HepG2 (cell line): ENCODE measurements around the gene C12orf60. TPM values are rescaled to one million over a fixed set of nuclear protein-coding genes. Genes with fewer than 3 reads are reported as not detected.

ENCODE experiments used
- ATAC-seq: fragments of 200-7000 bp; cut with Tn5 transposase; 3 replicates; pipeline ENCODE4 v1.9.1; 2020; ENCODE audit warnings: mild to moderate bottlenecking, moderate library complexity
- BruUV-seq: library from RNA; stranded (reverse); fragments of 400-500 nt; replicated peaks from 2 replicates; lab custom pipeline; 2021; lab: Mats Ljungman, UMichigan
- CTCF ChIA-PET: fragments of 300-600 bp; formaldehyde crosslinking; extraction: SDS; loops from one replicate; lab custom pipeline; 2021; ENCODE audit warnings: low total read pairs, inconsistent platforms, low intra/inter-chr PET ratio; lab: Yijun Ruan, JAX
- POLR2A ChIA-PET: fragments of 350-600 bp; sonication (Branson Sonifier 250); formaldehyde crosslinking; loops from one replicate; lab custom pipeline; 2020; ENCODE audit warnings: antibody characterized with exemption, inconsistent platforms; lab: Yijun Ruan, JAX
- DNase-seq: peaks from one replicate; pipeline ENCODE4 v3.0.0-alpha.2; 2015; ENCODE audit warnings: low spot score
- FAIRE-seq: peaks from 3 replicates; lab custom pipeline; 2011; peaks lifted over from hg19 to GRCh38; lab: Jason Lieb, UNC
- H2AFZ ChIP-seq: one replicate; pipeline ENCODE4 v1.6.1; 2011; ENCODE audit warnings: low read length, inconsistent platforms
- H3K27ac ChIP-seq: fragments of 300-600 bp; 3 replicates; pipeline ENCODE4 v1.8.0; 2011; ENCODE audit warnings: mixed run types, mild to moderate bottlenecking, mixed read lengths, low read length, inconsistent platforms; ENCODE audit not compliant: insufficient read depth; ENCODE audit errors: extremely low read length
- H3K27me3 ChIP-seq, 2 experiments: fragments of 200-600 bp in 1 of 2; 2 replicates in 1 of 2; 3 replicates in 1 of 2; pipeline versions ENCODE4 v1.6.0 to v1.8.0; 2011; ENCODE audit warnings: low read length in 2 of 2, mild to moderate bottlenecking in 2 of 2, moderate library complexity in 2 of 2, inconsistent platforms in 1 of 2; ENCODE audit not compliant: insufficient read depth in 2 of 2, control insufficient read depth in 1 of 2
- H3K36me3 ChIP-seq, 2 experiments: fragments of 200-600 bp in 1 of 2; replicated peaks in 1 of 2; 2 replicates in 1 of 2; 3 replicates in 1 of 2; pipeline versions ENCODE4 v1.5.1 to v1.8.0; 2011; ENCODE audit warnings: low read length in 2 of 2, inconsistent platforms in 1 of 2; ENCODE audit not compliant: insufficient read depth in 2 of 2, control insufficient read depth in 1 of 2
- H3K4me1 ChIP-seq: 2 replicates; pipeline ENCODE4 v1.5.1; 2012; ENCODE audit warnings: low read length, inconsistent platforms; ENCODE audit not compliant: insufficient read depth
- H3K4me2 ChIP-seq: 2 replicates; pipeline ENCODE4 v1.6.0; 2011; ENCODE audit warnings: low read depth, low read length, inconsistent platforms
- H3K4me3 ChIP-seq, 3 experiments: fragments of 200-600 bp in 1 of 3; sonication (generic), shearing (Covaris generic) in 1 of 3; replicated peaks in 1 of 3; 2 replicates each; pipeline ENCODE4 v1.5.1; 2011 to 2016; ENCODE audit warnings: low read length in 3 of 3, inconsistent platforms in 2 of 3, low read depth in 2 of 3, mild to moderate bottlenecking in 2 of 3, control low read depth in 1 of 3, mixed read lengths in 1 of 3; ENCODE audit not compliant: insufficient read depth in 1 of 3
- H3K79me2 ChIP-seq: one replicate; pipeline ENCODE4 v1.6.1; 2011; ENCODE audit warnings: low read length, inconsistent platforms; ENCODE audit not compliant: insufficient read depth
- H3K9ac ChIP-seq: 2 replicates; pipeline ENCODE4 v1.6.0; 2011; ENCODE audit warnings: mild to moderate bottlenecking, low read depth, low read length, inconsistent platforms; ENCODE audit not compliant: insufficient read depth
- H3K9me3 ChIP-seq: 2 replicates; pipeline ENCODE4 v1.5.1; 2012; ENCODE audit warnings: mild to moderate bottlenecking, low read length
- H4K20me1 ChIP-seq: 2 replicates; pipeline ENCODE4 v1.6.0; 2011; ENCODE audit warnings: inconsistent platforms, mild to moderate bottlenecking, low read length, moderate library complexity; ENCODE audit not compliant: insufficient read depth
- AKAP8 ChIP-seq: sonication (generic); formaldehyde crosslinking; IDR thresholded peaks from 2 replicates; pipeline ENCODE4 v1.5.1; 2020; ENCODE audit warnings: mild to moderate bottlenecking, missing genetic modification reagents
- FOXA3 ChIP-seq: IDR thresholded peaks from 2 replicates; pipeline ENCODE4 v1.6.1; 2016; ENCODE audit warnings: missing genetic modification reagents, missing compliant biosample characterization
- MAFK ChIP-seq, 2 experiments: IDR thresholded peaks in 1 of 2; conservative IDR thresholded peaks in 1 of 2; 2 replicates each; pipeline ENCODE4 v1.6.1; 2011; ENCODE audit warnings: improper control_type of control experiment in 2 of 2, low read length in 2 of 2
- MATR3 ChIP-seq: sonication (generic); formaldehyde crosslinking; IDR thresholded peaks from 2 replicates; pipeline ENCODE4 v1.4.0; 2020; ENCODE audit warnings: missing genetic modification reagents
- PAXIP1 ChIP-seq: sonication (generic); formaldehyde crosslinking; conservative IDR thresholded peaks from 2 replicates; pipeline ENCODE4 v1.4.0; 2020; ENCODE audit warnings: mild to moderate bottlenecking, missing genetic modification reagents, moderate library complexity
- POLR2AphosphoS5 ChIP-seq: IDR thresholded peaks from 2 replicates; pipeline ENCODE4 v1.6.1; 2012; ENCODE audit warnings: low read depth, low read length
- SIX4 ChIP-seq: sonication (generic); formaldehyde crosslinking; IDR thresholded peaks from 2 replicates; pipeline ENCODE4 v1.4.0; 2020; ENCODE audit warnings: missing genetic modification reagents
- ZBTB25 ChIP-seq: IDR thresholded peaks from 2 replicates; pipeline ENCODE4 v1.6.1; 2018; ENCODE audit warnings: missing genetic modification reagents
- ZNF44 ChIP-seq: sonication (generic); formaldehyde crosslinking; IDR thresholded peaks from 2 replicates; pipeline ENCODE4 v1.5.1; 2020; ENCODE audit warnings: mild to moderate bottlenecking, missing genetic modification reagents
- ZNF766 ChIP-seq: sonication (generic); formaldehyde crosslinking; IDR thresholded peaks from 2 replicates; pipeline ENCODE4 v1.5.0; 2020; ENCODE audit warnings: missing genetic modification reagents, borderline replicate concordance
- ZSCAN30 ChIP-seq: sonication (generic); formaldehyde crosslinking; IDR thresholded peaks from 2 replicates; pipeline ENCODE4 v1.5.0; 2020; ENCODE audit warnings: mild to moderate bottlenecking, missing genetic modification reagents
- WGBS: methylation state at CpG from one replicate; pipeline ENCODE4 v1.1.6; 2017; ENCODE audit warnings: low lambda C conversion rate; 5-methylcytosine and 5-hydroxymethylcytosine counted together
- in situ Hi-C: cut with HindIII; loops from 2 replicates; pipeline ENCODE4 v1.10.0; 2017; ENCODE audit warnings: low pct_unique_long_range_greater_than_20kb; ENCODE audit not compliant: extremely low pct_ligation_motif_present
- intact Hi-C: fragments of 100-400 bp; cut with micrococcal nuclease; formaldehyde crosslinking; loops from one replicate; pipeline ENCODE4 v1.10.0; 2022; ENCODE audit not compliant: unreplicated experiment
- polyA plus RNA-seq, 8 experiments: library from polyadenylated mRNA; depleted of rRNA in 3 of 8; stranded (reverse) in 7 of 8; unstranded in 1 of 8; fragments of >200 nt; fragmentation: Illumina TruSeq in 4 of 8; extraction: Trizol in 4 of 8; gene quantifications; 2 replicates each; pipeline versions ENCODE4 v1.2.1 to v1.2.3, GENCODE V29; 2011 to 2016; ENCODE audit warnings: low read depth in 4 of 8, missing spikeins in 1 of 8, mixed read lengths in 1 of 8; ENCODE audit not compliant: insufficient read depth in 1 of 8
- total RNA-seq, 5 experiments: library from RNA; depleted of rRNA; stranded (reverse); fragments of >200 nt; fragmentation: Illumina TruSeq; extraction: Trizol; gene quantifications; 2 replicates each; pipeline ENCODE4 v1.2.3, GENCODE V29; 2016; ENCODE audit warnings: low read depth in 1 of 5

The C12orf60 gene
- total and polyA plus RNA-seq, 2 of the 13 experiments (the other 11 are each of a cell fraction or from before 2014, with no cell fraction given): 0.55 to 1.4 TPM

- no TSS peak for BruUV-seq
- H3K9ac ChIP-seq: no peak overlapping the region
- ATAC-seq: no peak
- H3K27me3 ChIP-seq: no peaks in the 10 kb centered on the region
- no peaks in the 10 kb centered on the region for H3K36me3 ChIP-seq
- no peaks in the 10 kb centered on the region for H3K4me1 ChIP-seq
- intact Hi-C loops: no loop called here
- H3K27ac ChIP-seq: no peak overlapping the region
- POLR2A ChIA-PET: no interaction called here
- no peak for TF ChIP-seq POLR2AphosphoS5
- no peak for TF ChIP-seq SIX4
- no peak for TF ChIP-seq MAFK (conservative IDR thresholded peaks at IDR 0.05 in 1 of 2, IDR thresholded peaks at IDR 0.05 in 1 of 2; ENCODE audit: low read length in 2 of 2)
- no peak for TF ChIP-seq AKAP8
- TF ChIP-seq FOXA3 (CRISPR knock-in tag): no peak
- no peak for TF ChIP-seq ZNF766 (CRISPR knock-in tag)
- no peak for TF ChIP-seq PAXIP1 (CRISPR knock-in tag)
- TF ChIP-seq ZBTB25: no peak
- TF ChIP-seq MATR3 (CRISPR knock-in tag): no peak
- no peak for TF ChIP-seq ZSCAN30 (CRISPR knock-in tag)
- no peak for TF ChIP-seq ZNF44 (CRISPR knock-in tag)
- 83% methylated on average over 1 of the region's 1 CpG for WGBS
- no peak for FAIRE-seq
- no peak overlapping the region for H3K4me2 ChIP-seq
- H3K4me3 ChIP-seq: no peak overlapping the region
- DNase-seq: no peak
- in situ Hi-C loops: no loop called here
- H4K20me1 ChIP-seq: no peaks in the 10 kb centered on the region
- no peaks in the 10 kb centered on the region for H3K79me2 ChIP-seq
- no peaks in the 10 kb centered on the region for H3K9me3 ChIP-seq
- no peak overlapping the region for H2AFZ ChIP-seq
- CTCF ChIA-PET: no interaction called here
Measured at GRCh38 chr12:14824012-14824634, 20.7 kb downstream of the C12orf60 start.
